NCI-H2081 (cell line): ENCODE measurements around the gene FOXF1.
A peak's percentile ranks its signal among the peaks of the same experiment; 100 is the strongest.

Source experiments
- DNase-seq, 2 experiments: peaks; one replicate each; lab custom pipeline; 2025; lab: John Stamatoyannopoulos, UW

Gene FOXF1

DNA sequence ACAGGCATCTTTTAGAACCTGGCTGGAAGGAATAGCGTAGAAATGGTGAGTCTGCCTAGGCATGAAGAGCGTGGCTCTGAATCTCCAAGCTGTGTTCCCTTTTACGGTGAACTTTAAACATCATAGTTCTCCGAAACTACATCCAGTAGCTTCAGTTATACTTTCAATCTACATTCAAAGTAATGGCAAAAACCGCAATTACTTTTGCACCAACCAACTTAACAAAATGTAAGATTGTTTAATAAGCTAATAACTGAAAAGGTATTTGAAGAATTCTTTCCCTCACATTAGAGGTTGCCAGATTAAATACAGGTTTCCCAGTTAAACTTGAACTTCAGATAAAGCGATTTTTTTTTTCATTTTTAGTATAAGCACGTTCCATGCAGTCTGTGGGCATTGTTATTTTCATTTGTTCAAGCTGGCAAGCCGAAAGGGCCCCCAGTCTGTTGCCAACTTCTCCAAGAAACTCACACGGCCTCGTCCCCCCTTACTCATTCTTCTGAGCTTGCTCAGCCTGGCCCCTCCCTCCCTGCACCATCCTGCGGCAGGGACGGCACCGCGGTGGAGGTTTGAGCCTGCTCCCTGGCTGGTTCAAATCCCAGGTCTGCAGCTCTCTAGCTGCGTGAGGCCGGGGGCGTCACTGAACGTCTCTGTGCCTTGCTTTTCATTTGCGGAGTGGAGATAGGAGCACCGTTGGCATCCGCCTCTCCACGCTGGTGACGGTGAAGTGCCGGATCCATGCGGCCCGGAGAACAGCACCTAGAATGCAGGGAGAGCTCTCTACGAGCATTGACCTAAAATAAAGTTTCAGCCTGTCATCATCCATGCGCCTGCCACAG lies 48.2 kb downstream of the FOXF1 start:
- no peak for DNase-seq

DNA sequence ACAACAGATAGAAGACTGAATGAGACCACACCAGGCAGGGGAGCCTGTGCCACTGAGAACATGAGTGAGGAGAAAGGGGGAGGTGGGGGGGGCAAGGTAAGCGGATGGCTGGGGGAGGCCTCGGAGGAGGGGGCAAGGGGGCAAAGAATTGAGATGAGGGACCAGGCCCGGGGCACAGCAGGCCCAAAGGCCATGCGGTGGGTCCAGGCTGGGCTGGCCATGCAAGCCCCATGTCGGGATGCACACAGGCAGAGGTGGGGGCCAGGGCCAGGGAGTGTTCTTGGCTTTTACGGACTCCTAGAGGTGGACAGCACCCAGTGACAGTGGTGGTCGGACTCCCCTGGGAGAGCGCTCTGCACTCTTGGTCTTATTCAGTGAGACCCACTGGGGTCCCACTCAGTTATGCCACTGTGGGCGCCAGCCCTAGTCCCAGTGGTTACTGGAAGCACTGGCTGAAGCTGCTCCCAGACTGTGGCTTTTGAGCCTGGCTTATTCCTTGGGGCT lies 49.5 kb downstream of the FOXF1 start:
- DNase-seq: no peak

GRCh38 chr16:86562356-86562755 lies 52.0 kb downstream of the FOXF1 start:
- no peak for DNase-seq

DNA sequence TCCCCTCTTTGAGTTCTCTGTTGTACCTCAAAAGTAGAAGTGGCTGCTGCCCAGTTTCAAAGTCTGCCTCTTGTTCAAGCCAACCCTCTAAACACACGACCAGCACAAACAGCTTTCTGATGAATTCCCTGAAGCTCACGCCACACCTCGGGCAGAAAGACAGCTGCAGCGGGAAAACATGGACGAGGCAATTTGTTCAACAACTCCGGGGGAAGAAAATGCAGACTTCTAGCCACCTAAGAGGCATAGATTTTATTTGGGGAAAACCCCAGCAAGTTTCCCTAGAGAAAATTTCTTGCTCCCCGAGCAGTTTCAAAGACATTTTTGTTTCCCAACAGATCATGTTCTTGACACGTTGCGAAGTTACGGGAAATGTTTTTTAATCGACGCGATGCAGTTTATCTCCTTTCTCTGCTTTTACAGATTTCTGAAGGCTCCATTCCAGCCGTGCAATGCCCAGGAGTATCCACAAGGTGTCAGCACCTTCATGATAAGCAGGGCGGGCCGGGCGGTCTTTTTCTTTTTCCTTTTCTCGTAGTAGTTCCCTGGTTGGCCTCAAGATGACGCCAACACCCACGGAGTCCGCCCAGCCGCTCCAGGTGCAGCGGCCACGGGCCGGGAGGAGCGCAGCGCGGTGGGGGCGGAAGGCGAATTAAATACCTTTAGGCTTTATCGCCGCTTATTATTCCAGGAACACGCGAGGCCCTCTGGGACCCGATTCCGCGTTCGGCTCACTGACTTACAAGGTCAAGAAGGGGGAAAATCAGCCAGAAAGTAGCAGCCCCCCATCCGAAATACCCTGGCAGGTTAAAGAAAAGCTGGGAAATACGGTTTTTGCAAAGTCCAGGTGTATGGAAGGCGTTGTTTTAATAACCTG lies 53.4 kb downstream of the FOXF1 start:
- peak; percentile 56 to 80 for DNase-seq
